ENCODE measurements around the gene NUDCD2.

The NUDCD2 gene

GRCh38 chr5:163410505-163410904 lies 49.4 kb downstream of the NUDCD2 start:
- TF ChIP-seq GATA3 (IDR thresholded peaks at IDR 0.05; ENCODE audit: low read depth, low read length) (no peak), GATA2 (IDR thresholded peaks at IDR 0.05; ENCODE audit: low read depth, low read length) (no peak)

DNA sequence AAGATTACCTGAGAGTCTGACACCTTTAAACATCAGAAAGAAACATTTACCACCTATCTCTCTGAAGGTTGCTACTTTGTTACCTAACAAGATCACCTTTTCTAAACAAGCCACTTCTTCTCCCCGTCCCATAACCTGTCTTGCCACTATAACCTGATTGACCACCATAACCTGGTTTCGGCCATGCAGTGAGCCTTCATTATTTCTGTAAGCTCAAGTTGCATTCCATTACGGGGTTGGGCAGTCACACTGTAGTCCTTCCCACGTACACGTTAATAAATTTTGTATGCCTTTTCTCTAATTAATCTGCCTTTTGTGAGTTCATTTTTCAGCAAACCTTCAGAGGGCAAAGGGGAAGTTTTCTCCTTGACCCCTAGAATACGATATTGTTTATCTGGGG lies 50.5 kb downstream of the NUDCD2 start:
- TF ChIP-seq GATA2 (IDR thresholded peaks at IDR 0.05; ENCODE audit: low read depth, low read length) (no peak), GATA3 (IDR thresholded peaks at IDR 0.05; ENCODE audit: low read depth, low read length) (no peak)

GRCh38 chr5:163408311-163408923 lies 51.5 kb downstream of the NUDCD2 start:
- TF ChIP-seq GATA2 (IDR thresholded peaks at IDR 0.05; ENCODE audit: low read depth, low read length) (no peak), GATA3 (IDR thresholded peaks at IDR 0.05; ENCODE audit: low read depth, low read length) (no peak)

- no peak for TF ChIP-seq GATA2 (IDR thresholded peaks at IDR 0.05; ENCODE audit: low read depth, low read length)
- no peak for TF ChIP-seq GATA3 (IDR thresholded peaks at IDR 0.05; ENCODE audit: low read depth, low read length)
These were observed 52.8 kb downstream of the NUDCD2 start for GRCh38 chr5:163407034-163407655.

- no peak for TF ChIP-seq GATA2 (IDR thresholded peaks at IDR 0.05; ENCODE audit: low read depth, low read length)
- no peak for TF ChIP-seq GATA3 (IDR thresholded peaks at IDR 0.05; ENCODE audit: low read depth, low read length)
These were observed 55.3 kb downstream of the NUDCD2 start for GRCh38 chr5:163404364-163405173.

DNA sequence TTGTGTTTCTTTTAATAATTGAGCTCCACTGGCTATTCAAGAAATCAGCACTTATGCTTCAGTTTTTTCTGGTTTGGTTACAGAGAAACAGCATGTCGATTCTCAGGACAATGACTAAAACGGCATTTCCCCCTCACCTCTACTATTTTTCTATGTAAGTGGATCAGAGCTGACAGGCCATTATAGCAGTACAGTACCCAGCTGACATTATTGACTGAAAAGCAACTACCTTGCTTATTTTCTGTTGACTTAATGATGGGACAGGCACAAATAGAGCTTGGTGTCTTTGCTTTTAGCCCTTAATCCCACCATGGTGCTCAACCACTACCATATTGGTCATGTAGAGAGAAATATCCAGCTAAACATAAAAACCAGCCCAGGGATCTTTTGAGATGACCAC lies 57.9 kb downstream of the NUDCD2 start:
- TF ChIP-seq GATA3 (IDR thresholded peaks at IDR 0.05; ENCODE audit: low read depth, low read length) (no peak), GATA2 (IDR thresholded peaks at IDR 0.05; ENCODE audit: low read depth, low read length) (no peak)

- no peak for TF ChIP-seq GATA3 (IDR thresholded peaks at IDR 0.05; ENCODE audit: low read depth, low read length)
- no peak for TF ChIP-seq GATA2 (IDR thresholded peaks at IDR 0.05; ENCODE audit: low read depth, low read length)
These were observed 58.6 kb downstream of the NUDCD2 start for GRCh38 chr5:163401271-163401670.

GRCh38 chr5:163399923-163400322 lies 60.0 kb downstream of the NUDCD2 start:
- TF ChIP-seq GATA2 (IDR thresholded peaks at IDR 0.05; ENCODE audit: low read depth, low read length) (no peak), GATA3 (IDR thresholded peaks at IDR 0.05; ENCODE audit: low read depth, low read length) (no peak)

DNA sequence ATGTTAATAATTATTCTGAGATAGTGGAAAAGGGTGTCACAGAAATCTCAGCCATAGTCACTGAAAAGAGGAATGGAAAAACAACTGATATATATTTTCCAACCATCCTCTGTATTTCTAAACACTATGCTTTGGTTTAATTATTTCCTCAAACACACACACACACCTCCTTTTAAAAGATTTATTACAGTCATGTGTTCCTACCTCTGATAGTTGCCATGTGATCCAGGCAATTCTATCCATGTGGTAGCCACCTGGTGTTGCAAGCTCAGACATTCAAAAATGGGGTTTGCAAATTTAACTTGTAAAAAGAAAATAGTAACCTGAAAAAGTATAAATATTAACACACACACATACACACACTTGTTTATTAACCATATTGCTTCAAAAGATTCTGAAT lies 62.5 kb downstream of the NUDCD2 start:
- TF ChIP-seq GATA2 (IDR thresholded peaks at IDR 0.05; ENCODE audit: low read depth, low read length) (no peak), GATA3 (IDR thresholded peaks at IDR 0.05; ENCODE audit: low read depth, low read length) (no peak)

All from SH-SY5Y (cell line).